ENCODE data around the gene HECW1.

The HECW1 gene

DNA sequence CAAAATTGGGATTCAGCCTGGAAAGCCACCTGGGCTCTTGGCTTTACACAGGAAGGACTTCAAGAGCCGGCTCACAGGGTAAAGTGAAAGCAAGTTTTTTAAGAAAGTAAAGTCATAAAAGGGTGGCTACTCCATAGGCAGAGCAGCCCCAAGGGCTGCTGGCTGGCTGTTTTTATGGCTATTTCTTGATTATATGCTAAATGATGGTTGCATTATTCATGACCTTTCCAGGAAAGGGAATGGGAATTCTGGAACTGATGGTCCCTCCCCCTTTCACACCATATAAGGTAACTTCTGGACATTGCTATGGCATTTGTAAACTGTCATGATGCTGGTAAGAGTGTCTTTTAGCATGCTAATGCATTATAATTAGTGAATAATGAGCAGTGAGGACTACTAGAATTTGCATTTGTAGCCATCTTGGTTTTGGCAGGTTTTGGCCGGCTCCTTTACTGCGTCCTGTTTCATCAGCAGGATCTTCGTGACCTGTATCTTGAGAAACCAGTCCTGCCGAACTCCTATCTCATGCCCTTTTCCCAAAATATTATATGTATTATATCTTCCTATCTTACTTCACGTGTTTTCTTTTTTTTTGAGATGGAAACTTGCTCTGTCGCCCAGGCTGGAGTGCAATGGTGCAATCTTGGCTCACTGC, 80.5 kb downstream of the HECW1 start:
- DNase-seq (ENCODE audit: low read depth) = no peak
- TF ChIP-seq, protein P1, sequence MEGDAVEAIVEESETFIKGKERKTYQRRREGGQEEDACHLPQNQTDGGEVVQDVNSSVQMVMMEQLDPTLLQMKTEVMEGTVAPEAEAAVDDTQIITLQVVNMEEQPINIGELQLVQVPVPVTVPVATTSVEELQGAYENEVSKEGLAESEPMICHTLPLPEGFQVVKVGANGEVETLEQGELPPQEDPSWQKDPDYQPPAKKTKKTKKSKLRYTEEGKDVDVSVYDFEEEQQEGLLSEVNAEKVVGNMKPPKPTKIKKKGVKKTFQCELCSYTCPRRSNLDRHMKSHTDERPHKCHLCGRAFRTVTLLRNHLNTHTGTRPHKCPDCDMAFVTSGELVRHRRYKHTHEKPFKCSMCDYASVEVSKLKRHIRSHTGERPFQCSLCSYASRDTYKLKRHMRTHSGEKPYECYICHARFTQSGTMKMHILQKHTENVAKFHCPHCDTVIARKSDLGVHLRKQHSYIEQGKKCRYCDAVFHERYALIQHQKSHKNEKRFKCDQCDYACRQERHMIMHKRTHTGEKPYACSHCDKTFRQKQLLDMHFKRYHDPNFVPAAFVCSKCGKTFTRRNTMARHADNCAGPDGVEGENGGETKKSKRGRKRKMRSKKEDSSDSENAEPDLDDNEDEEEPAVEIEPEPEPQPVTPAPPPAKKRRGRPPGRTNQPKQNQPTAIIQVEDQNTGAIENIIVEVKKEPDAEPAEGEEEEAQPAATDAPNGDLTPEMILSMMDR (IDR thresholded peaks at IDR 0.05; ENCODE audit: low read length, missing control alignments) = no peak
- no peak overlapping the region for H3K4me3 ChIP-seq (replicated peaks; ENCODE audit: low read depth, low read length)

DNA sequence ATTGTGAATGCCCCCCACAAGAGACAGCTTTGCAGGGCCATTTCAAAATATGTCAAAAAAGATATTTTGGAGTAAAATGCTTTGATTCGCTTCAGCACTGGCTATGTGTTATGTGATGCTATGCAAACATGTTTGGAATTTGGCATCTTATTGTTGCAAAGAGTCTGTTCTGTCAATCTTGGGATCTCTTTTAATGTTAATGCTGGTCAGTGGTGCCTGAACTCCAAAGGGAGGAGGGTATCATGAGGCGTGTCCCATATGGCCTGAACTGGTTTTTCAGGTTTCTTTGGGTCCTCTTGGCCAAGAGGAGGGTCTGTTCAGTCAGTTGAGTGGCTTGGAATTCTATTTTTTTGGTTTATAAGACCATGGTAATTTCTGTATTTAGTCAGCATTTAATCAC, 81.4 kb downstream of the HECW1 start:
- no peak for DNase-seq (ENCODE audit: low read depth)
- TF ChIP-seq, protein P1 (IDR thresholded peaks at IDR 0.05; ENCODE audit: low read length, missing control alignments) = no peak
- H3K4me3 ChIP-seq (replicated peaks; ENCODE audit: low read depth, low read length) = no peak overlapping the region

DNA sequence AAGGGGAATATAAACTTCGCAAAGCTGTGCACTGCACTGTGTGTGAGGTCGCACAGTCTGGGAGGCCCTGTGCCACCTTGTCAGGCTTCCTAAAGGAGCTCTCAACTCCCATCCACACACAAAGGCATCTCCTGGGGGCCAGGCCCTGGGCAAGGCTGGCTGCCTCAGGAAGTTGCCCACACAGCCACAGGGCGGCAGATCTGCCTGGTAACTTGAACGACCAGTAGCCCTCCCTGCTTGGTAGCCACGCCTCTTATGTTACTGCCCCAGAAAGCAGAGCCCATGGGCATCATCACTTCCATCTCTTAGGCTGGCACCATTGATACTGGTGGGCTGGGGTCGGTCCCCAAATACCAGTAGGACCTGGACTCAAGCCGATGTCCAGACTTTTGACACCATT, 82.8 kb downstream of the HECW1 start:
- no peak for DNase-seq (ENCODE audit: low read depth)
- TF ChIP-seq, protein P1 (IDR thresholded peaks at IDR 0.05; ENCODE audit: low read length, missing control alignments) = no peak
- no peak overlapping the region for H3K4me3 ChIP-seq (replicated peaks; ENCODE audit: low read depth, low read length)

DNA sequence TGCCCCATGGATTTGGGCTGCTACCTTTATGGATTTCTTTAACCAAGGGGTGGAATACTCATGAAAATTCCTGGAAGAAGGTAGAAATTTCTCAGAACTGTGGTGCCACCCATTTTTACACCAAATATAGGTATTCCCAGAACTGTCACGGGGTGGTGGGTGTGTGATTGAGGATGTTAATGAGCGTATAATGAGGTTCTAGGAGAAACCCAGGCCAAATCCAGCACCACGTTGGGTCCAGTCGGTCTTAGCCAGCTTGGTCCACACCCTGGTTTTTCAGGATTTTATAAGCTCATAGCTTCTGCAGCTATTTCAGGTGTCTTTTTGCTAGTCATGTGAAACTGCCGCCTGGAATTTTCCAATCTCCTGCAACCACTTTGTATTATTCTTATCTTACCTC, 83.3 kb downstream of the HECW1 start:
- TF ChIP-seq, protein P1 (IDR thresholded peaks at IDR 0.05; ENCODE audit: low read length, missing control alignments) = no peak
- DNase-seq (ENCODE audit: low read depth) = no peak
- H3K4me3 ChIP-seq (replicated peaks; ENCODE audit: low read depth, low read length) = no peak overlapping the region

DNA sequence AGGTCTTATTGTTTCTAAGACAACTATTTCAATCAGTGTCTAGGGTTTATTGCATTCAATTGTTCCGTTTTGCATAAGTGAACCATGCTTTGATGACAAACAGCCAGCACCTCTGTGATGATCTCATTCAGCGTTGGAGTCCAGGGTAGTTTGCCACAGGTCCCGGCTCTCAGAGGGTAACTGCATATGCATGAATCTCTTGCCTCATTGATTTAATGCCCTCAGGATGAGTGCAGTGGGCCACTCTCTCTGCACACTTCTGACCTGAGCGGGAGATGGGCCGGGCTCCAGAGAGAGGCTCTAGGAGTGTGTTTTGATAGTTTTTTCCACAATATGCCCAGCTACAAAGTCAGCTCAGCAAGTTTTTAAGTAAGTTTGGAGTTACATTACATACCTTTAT, 83.9 kb downstream of the HECW1 start:
- H3K4me3 ChIP-seq (replicated peaks; ENCODE audit: low read depth, low read length) = no peak overlapping the region
- TF ChIP-seq, protein P1 (IDR thresholded peaks at IDR 0.05; ENCODE audit: low read length, missing control alignments) = no peak
- no peak for DNase-seq (ENCODE audit: low read depth)

DNA sequence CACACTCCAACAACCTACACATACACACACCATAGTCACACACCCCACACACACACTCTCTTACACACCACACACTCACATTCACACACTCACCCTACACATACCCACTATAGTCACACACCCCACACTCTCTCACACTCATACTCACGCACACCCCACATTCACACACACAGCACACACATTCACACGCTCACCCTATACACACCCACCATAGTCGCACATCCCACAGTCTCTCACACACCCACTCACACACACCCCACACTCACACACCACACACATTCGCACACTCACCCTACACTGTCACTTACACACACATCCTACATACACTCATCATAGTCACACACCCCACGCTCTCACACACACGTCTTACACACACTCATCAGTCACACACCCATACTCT, 85.6 kb downstream of the HECW1 start:
- no peak for DNase-seq (ENCODE audit: low read depth)
- TF ChIP-seq, protein P1 (IDR thresholded peaks at IDR 0.05; ENCODE audit: low read length, missing control alignments) = no peak

DNA sequence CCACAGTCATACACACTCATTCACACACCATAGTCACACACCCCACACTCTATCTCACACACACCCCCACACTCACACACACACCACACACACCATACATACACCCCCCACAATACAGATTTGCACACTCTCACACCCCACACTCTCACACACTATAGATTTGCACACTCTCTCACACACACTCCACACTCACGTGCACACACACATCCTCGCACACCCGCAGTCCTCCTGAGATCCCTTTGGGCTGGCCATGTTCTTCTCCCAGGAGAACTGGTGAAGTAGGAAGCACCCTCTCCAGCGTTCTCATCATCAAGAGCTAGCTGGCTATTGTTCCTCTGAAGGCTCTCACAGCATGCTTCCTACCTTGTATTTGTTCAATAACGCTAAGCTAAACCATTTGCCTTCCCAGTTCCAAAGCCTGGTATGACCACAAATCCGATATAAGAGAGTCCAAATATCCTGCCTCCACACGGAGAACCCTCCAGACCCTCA, 86.2 kb downstream of the HECW1 start:
- DNase-seq (ENCODE audit: low read depth) = no peak
- H3K4me3 ChIP-seq (replicated peaks; ENCODE audit: low read depth, low read length) = no peak overlapping the region
- TF ChIP-seq, protein P1 (IDR thresholded peaks at IDR 0.05; ENCODE audit: low read length, missing control alignments) = no peak

More for the DNA sequence above, 85.6 kb downstream of the HECW1 start:
- no peak overlapping the region for H3K4me3 ChIP-seq (replicated peaks; ENCODE audit: low read depth, low read length)
